ACHN (cell line): ENCODE results near the gene SMIM10L1.

Source experiments
- DNase-seq: peaks from one replicate; pipeline ENCODE4 v3.0.0-alpha.2; 2015
- in situ Hi-C: cut with HindIII; loops from 2 replicates; pipeline ENCODE4 v1.10.0; 2017; ENCODE audit warnings: low sequenced_read_pairs, low pct_ligation_motif_present, low pct_unique_long_range_greater_than_20kb

The SMIM10L1 gene

GRCh38 chr12:11171145-11171968 is at the start of gene SMIM10L1:
TSS of gene SMIM10L1 (plus strand) at chr12:11171194. CDS start at chr12:11171357, 163 bp downstream.
- peak; percentile 99 for DNase-seq

DNA sequence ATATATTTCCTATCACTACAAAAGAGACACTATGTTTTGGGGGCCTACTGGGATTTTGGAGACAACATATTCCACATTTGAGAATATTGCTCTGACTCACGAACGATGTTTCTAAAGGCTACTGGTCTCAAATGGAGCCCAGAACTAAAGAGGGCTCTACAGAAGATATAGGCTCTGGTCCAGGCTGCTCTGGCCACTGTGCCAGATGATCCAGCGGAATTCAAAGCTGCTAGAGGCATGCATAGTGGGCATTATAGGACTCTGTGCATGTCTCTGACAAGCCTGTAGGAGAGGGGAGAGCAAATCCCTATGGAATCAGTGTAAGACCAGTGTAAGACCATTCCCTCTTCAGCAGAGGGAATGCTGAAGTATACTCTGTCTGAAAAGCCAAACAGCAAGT is 40.6 kb upstream of the SMIM10L1 start:
- in situ Hi-C loops = no loop called here
- no peak for DNase-seq

More at GRCh38 chr12:11171145-11171968, at the start of gene SMIM10L1:
- in situ Hi-C loops = no loop called here

- in situ Hi-C loops = no loop called here
- no peak for DNase-seq
Measured at GRCh38 chr12:11130999-11131398, 40.0 kb upstream of the SMIM10L1 start.

- in situ Hi-C loops = no loop called here
- no peak for DNase-seq
Measured at GRCh38 chr12:11133162-11133561, 37.8 kb upstream of the SMIM10L1 start.

GRCh38 chr12:11133816-11134215 is 37.2 kb upstream of the SMIM10L1 start:
- no peak for DNase-seq
- in situ Hi-C loops = no loop called here

- no peak for DNase-seq
- in situ Hi-C loops = no loop called here
Measured at GRCh38 chr12:11134305-11134704, 36.7 kb upstream of the SMIM10L1 start, which contains the start of gene TAS2R30. TSS of gene TAS2R30 (minus strand) at chr12:11134644. CDS start at chr12:11134244, 400 bp downstream.

DNA sequence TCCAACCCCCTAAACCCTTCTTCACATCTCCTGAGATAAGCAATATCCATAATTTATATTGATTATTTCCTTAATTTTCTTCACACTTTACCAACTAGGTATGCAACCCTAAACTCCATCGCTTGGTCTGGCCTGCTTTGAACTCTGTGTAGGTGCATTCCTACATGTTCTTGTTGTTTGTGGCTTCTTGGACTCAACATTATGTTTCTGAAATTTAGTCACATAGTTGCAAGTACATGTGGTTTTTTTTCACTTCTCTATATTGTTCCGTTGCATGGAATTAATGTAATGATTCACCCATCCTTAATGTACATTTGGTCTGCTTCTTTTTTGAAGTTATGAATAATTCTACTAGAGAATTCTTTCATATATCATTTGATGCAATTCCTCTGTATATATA is 34.9 kb upstream of the SMIM10L1 start:
- in situ Hi-C loops = no loop called here
- DNase-seq = no peak

GRCh38 chr12:11143352-11143751 is 27.6 kb upstream of the SMIM10L1 start:
- in situ Hi-C loops = no loop called here
- no peak for DNase-seq

DNA sequence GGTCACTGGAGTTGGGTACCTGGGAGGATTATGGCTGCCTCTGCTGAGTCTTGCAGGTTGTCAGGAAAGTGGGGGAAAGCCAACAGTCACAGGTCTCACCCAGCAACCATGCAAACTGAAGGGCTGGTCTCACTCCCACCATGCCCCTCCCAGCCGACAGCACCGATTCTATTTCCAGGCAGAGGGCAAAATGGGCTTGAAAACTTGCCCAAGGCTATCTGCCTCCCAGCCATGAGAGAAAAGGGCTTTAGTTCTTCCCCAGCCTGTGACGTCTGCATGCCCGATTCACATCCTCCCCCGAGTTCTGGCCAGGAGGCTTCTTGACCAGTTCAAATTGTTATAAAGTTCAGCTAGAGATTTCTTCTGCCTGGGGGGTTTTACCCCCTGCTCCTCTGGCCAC is 26.7 kb upstream of the SMIM10L1 start:
- in situ Hi-C loops = no loop called here
- no peak for DNase-seq

GRCh38 chr12:11147420-11147819 is 23.6 kb upstream of the SMIM10L1 start:
- DNase-seq = no peak
- in situ Hi-C loops = no loop called here

GRCh38 chr12:11150832-11151231 is 20.2 kb upstream of the SMIM10L1 start:
- in situ Hi-C loops = no loop called here

DNA sequence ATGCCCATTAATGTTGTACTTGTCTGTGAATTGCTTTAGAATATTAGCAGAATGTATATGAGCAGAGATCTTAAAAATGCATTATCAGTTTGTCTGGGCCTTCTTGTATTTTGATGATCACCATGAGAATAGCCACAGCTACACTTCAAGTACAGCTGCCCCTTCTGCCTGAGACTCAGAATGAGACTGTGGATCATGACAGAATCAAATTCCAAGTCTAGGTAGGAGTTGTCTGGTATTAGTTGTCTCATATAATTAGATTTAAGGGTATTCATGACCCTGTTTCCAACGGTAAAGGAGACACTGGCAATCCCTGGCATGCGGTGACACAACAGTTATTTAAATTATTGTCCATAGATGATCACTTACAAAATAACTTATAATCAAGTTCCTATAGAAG is 18.3 kb upstream of the SMIM10L1 start:
- DNase-seq = no peak
- in situ Hi-C loops = no loop called here

More at GRCh38 chr12:11150832-11151231, 20.2 kb upstream of the SMIM10L1 start:
- DNase-seq = no peak

DNA sequence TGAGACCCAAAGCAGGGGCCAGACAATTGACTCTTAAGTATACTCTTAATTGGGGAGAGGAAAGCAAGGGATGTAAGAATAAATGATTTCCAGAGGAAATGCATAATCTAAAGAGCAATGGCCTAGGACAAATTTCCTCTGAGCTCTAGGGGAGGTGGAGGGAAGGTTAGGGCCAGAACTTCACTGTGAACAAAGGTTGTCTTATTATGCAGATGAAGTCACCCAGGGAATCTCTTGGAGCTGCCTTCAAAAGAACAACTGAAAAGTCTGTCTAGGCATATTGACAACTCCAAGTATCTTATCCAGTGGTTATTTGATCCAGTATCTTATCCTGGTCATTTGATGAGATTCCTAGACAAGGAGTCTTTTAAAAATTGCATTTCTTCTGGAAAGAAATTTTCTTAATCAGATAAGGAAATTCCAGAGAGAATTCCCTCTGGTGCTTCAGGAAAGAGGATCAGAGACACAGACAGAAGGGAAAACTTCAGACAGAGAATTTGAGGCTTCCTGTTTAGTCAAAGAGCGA is 16.5 kb upstream of the SMIM10L1 start:
- in situ Hi-C loops = no loop called here
- DNase-seq = no peak

DNA sequence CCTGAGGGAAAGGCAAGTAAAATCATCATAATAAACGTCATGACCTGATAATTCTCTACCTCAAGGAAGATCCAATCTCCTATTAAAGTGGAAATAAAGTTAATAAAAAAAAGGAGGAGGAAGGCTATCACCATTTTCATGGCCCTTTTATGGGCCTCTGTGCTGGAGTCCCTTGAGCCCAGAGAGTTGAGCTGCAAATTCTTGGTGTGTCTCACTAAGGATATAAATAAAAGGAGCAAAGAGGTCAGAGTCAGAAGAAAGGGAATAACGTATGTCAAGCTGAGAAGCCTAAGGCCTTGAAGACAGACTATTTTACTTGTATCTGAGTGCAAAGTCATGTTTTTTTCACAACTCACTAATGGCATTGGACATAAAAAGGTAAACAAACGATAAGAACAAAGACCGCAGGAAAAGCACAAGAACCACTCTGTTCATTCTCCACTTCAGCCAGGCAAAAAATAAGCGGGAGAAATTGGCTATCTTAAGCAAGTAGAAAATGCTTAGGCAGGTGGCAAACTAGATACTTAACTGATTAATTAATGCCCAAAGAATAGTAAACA is 12.0 kb upstream of the SMIM10L1 start:
- in situ Hi-C loops = no loop called here
- no peak for DNase-seq

DNA sequence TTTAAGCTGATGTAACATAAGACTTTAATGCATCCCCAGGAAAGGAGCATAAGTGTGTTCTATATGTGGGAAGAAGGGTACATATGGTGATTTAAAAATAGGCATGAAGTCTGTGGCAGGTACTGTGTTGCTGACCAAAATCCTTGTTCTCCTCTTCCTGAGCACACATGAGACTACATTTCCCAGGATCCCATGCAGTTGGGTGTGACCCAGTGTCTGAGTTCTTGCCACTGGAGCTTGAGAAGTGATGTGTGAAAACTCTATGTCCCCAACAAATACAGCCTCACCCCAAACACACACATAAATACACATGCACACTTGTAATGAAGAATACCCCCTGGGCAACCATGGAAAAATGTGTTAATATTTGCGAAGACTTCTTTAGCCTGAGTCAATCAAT is 8.5 kb upstream of the SMIM10L1 start:
- no peak for DNase-seq
- in situ Hi-C loops = no loop called here

DNA sequence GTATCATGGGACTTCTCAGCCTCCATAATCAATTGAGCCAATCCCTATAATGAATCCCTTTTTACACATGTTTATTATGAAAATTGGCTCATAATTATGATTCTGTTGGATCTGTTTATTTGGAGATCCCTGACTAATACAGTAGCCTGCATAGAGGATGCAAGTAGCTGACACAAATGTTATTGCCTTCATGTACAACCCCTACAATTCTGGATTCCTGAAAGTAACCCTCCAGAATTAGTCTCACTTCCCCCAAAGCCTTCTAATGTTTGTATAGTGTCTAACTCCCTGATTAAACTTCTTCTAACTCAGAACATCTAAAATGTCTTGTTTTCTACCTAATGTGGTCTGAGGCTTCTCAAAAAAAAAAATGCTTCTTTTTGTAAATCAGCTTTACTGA is 6.6 kb upstream of the SMIM10L1 start:
- in situ Hi-C loops = no loop called here
- DNase-seq = no peak

DNA sequence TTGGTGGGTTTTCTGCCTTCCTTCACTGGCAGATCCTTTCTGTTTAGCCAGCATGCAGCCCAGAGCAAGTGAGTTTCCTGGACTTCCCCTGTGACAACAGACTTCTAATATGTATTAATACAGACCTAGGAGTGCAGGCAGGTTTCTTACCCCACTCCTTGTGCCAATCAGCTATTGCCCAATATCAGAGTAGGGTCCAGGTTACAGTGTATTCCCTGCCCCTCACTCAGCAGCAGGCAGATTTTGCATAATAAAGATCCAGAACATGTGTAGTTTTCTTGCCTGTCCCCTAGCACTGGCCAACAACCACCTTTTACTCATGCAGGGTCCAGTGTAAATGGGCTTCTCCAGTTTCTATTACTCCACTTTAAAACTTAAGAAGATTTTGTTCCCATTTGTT is 4.7 kb upstream of the SMIM10L1 start:
- in situ Hi-C loops = no loop called here
- DNase-seq = no peak

DNA sequence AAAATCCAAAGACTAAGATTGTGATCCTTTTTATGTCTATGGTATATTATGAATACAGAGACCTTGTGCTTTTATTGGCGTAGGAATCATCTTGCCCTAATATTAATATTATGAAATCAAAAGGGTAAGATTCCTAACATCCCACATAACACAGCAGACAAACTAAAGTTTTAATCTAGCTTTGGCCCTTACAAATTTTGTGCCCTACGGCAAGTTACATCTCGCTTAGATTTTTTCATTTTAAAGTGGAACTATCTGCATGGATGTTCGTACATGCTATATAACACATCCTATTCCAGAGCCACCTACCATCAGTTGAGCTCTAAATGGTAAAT is 217 bp upstream of the SMIM10L1 start:
- DNase-seq = no peak
- in situ Hi-C loops = no loop called here

DNA sequence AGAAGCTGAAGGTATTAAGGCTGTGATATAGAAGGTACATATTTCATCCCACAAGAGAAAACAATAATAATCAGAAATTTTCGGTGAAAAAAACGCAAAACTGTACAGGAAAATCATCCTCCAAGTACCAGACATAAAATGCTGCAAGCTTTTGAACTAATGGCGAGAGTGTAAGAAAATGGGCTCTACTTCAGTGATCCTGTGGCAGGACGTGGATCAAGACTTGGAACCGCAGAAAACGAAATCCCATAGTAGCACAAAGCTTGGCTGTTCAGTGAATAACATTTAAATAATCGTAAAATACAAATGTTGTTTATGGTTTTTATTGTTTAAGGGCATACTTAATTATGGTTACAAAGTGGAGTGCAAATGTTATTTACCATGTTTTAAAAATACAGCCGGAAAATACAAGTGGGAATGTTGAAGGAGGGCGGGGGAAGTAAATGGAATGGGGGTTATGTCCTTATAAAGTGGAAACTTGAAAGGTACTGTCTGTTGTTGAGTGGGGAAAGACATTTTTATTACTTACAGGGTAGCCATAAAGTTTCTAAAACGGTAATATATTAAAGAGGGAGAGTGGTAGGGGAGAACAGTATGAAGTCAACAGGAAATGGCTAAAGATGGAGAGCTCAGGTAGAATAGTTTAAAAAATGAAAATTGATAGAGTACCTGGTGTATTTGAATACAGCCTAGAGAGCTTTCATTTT is 1.1 kb downstream of the SMIM10L1 start:
- DNase-seq = peak; percentile 61
- in situ Hi-C loops = no loop called here
